Choroid plexus epithelial cell (primary cell): ENCODE results near the gene THEMIS2.

Source experiments
- DNase-seq: peaks from one replicate; pipeline ENCODE4 v3.0.0-alpha.2; 2010; ENCODE audit warnings: low read depth
- H3K4me3 ChIP-seq: 2 replicates; pipeline ENCODE4 v1.5.1; 2011; ENCODE audit warnings: low read depth, mild to moderate bottlenecking, control low read depth, low read length, moderate library complexity
- TF ChIP-seq, protein P1 (sequence below): conservative IDR thresholded peaks from 2 replicates; pipeline ENCODE4 v1.5.1; 2011; ENCODE audit warnings: low read depth, mild to moderate bottlenecking, control low read depth, inconsistent platforms, low read length, moderate library complexity

Gene THEMIS2

GRCh38 chr1:27858072-27858948 lies 14.0 kb upstream of the THEMIS2 start:
- TF ChIP-seq, protein P1, sequence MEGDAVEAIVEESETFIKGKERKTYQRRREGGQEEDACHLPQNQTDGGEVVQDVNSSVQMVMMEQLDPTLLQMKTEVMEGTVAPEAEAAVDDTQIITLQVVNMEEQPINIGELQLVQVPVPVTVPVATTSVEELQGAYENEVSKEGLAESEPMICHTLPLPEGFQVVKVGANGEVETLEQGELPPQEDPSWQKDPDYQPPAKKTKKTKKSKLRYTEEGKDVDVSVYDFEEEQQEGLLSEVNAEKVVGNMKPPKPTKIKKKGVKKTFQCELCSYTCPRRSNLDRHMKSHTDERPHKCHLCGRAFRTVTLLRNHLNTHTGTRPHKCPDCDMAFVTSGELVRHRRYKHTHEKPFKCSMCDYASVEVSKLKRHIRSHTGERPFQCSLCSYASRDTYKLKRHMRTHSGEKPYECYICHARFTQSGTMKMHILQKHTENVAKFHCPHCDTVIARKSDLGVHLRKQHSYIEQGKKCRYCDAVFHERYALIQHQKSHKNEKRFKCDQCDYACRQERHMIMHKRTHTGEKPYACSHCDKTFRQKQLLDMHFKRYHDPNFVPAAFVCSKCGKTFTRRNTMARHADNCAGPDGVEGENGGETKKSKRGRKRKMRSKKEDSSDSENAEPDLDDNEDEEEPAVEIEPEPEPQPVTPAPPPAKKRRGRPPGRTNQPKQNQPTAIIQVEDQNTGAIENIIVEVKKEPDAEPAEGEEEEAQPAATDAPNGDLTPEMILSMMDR = peak; percentile 99
- H3K4me3 ChIP-seq = peak overlapping the region; percentile 39
- peak; percentile 89 for DNase-seq

GRCh38 chr1:27858949-27859576 lies 13.3 kb upstream of the THEMIS2 start:
- no peak overlapping the region for H3K4me3 ChIP-seq
- no peak for DNase-seq
- TF ChIP-seq, protein P1 = no peak

GRCh38 chr1:27861436-27861835 lies 10.9 kb upstream of the THEMIS2 start:
- no peak overlapping the region for H3K4me3 ChIP-seq
- TF ChIP-seq, protein P1 = no peak
- no peak for DNase-seq

GRCh38 chr1:27862004-27862403 lies 10.3 kb upstream of the THEMIS2 start:
- no peak for DNase-seq
- TF ChIP-seq, protein P1 = no peak
- H3K4me3 ChIP-seq = no peak overlapping the region

- peak; percentile 99 for DNase-seq
- TF ChIP-seq, protein P1 = no peak
- H3K4me3 ChIP-seq = no peak overlapping the region
Measured at GRCh38 chr1:27862671-27863537, 9.4 kb upstream of the THEMIS2 start.

- TF ChIP-seq, protein P1 = no peak
- H3K4me3 ChIP-seq = no peak overlapping the region
- no peak for DNase-seq
Measured at GRCh38 chr1:27863538-27863915, 8.8 kb upstream of the THEMIS2 start.
